Stimulated activated CD4-positive, alpha-beta T cell treated with anti-CD3 and anti-CD28 coated beads, Interleukin-4, amount 100 ng/mL, for 48 hours (primary cell): ENCODE measurements around the gene ERBB4.
"Not testable (repeated sequence)": the region's sequence is repeated elsewhere in the genome, so short reads cannot be mapped to it uniquely, and the experiment has no call there.

Experiments
- DNase-seq, 2 donors: peaks; one replicate each; pipeline ENCODE4 v3.0.0-alpha.2; 2020; ENCODE audit warnings: low read depth in 2 of 2

ERBB4 gene

DNA sequence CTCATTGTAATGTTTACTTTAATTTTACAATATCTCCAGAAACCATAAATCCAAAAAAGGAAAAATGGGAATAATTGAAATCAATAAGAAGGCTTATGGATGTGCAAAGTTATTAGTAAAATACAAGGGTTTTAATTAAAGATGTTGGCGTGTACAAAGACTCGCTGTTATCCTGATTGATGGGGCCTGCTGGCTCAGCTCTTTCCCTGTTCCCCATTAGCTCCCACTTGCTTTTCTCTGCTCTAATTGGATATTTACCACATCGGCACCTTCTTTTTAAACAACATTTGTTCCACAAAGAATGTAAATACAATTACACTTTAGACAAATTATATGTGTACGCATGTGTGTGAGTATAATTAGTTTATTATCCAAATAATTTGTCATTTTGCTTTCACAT, 796.6 kb downstream of the ERBB4 start:
- DNase-seq, result no peak

DNA sequence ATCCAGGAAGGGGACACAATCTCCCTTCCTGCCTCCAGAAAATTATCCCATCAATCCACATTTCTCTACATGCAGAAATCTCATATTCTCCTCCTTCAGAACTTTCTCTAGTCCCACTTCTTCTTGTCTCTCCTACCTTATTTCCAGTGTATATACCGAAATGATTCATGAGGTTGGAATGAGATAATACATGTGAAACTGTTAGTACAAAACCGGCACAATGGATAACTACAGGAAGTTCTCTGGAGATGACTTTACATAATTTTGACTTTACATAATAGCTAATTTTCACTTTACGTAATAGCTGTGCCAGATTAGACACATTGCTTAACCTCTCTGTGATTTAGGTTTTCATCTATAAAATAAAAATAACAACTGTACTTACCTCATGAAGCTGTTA, 801.3 kb downstream of the ERBB4 start:
- no peak for DNase-seq

DNA sequence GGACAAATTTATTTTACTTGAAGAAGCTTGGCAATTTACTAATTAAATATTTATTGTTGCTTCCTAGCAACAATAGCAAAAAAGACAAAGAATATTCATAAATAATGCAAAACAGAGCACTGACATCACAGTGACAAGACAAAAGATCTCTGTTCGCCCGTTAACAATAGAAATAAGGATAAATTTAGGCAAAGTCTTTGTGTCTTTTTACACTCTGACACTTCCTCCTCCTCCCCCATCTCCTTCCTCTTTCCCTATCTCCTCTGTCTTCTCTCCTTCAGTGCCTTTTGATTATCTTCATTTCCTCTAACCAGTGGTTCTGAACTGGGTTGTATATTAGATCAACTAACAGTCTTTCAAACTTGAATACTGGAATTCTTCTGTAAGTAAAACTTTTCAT, 808.4 kb downstream of the ERBB4 start:
- no peak for DNase-seq

DNA sequence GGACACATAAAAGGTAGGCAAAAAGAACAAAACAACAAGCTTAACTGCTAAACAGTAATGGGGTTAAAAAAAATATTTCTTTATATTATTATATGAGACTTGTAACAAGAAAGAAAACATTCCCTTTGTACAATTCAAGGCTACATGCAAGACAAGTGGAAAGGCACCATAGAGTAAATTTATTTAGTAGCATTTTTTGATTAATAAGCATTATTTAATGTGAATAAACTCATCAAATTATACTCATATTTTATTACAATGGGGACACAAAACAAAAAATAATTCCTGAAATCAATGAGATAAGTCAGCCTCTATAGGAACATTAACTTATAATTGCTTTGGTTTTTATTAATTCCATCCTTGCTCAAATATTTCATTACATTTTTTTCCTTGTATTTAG, 809.2 kb downstream of the ERBB4 start:
- DNase-seq, result no peak

DNA sequence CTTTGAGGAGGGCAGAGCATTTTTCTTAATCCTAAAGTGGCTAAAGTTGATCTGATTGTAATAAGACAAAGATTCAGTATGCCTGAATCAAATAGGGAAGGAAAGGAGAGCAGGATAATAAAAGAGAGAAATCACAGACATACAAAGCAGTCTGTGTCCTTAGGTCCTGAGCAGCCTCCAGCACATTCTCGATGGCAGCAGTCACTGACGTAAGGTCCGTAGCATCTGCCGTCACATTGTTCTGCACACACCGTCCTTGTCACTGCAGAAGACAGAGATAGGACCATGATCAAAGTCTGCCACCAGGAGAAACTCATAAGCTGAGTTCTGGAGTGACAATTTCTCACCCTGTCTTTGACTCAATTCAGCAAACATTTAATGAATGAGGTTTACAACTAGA, 813.7 kb downstream of the ERBB4 start:
- DNase-seq, result no peak

DNA sequence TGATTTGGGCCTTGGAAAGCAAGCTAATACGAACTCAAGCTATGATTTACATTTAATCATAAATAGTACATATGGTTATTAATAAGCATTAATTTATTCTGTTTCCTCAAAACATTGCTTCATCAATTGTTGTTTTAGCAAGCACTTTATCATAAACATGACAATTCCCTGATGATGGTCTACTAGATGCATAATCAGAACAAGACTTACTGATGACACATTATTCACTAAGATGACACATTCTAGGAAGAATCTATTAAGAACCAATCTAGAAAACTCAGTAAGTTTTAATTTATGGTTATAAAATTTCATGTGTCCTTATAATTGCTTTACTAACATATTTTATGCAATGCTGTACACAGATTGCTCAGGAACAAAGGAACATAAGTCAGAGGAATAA, 815.2 kb downstream of the ERBB4 start:
- no peak for DNase-seq

DNA sequence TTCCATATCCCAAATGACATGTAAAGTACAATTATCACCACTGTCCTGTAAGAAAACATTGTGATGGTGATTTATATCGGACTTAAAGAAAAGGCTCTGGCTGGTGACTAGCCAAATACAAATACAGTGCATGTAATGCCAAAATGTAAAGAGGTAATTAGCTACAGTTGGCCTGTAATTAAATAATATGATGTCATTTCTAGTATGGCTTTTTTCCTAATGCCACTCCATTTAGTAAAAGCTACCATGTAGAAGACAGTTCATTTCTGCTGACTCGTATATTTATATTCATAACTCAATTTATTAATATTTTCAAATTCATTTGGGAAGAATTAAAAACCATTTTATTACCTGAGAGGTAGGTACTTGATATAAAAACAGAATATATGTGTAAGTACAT, 815.7 kb downstream of the ERBB4 start:
- no peak for DNase-seq

DNA sequence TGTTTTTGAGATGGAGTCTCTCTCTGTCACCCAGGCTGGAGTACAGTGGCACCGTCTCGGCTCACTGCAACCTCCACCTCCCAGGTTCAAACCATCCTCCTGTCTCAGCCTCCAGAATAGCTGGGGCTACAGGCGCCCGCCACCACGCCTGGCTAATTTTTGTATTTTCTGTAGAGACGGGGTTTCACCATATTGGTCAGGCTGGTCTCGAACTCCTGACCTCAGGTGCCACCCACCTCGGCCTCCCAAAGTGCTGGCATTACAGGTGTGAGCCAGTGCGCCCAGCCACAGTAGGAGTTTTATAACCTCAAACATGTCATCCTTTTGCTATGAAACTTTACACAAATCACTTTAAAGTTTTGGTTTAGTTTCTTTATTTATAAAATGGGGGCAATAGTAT, 816.7 kb downstream of the ERBB4 start:
- not testable (repeated sequence) for DNase-seq

DNA sequence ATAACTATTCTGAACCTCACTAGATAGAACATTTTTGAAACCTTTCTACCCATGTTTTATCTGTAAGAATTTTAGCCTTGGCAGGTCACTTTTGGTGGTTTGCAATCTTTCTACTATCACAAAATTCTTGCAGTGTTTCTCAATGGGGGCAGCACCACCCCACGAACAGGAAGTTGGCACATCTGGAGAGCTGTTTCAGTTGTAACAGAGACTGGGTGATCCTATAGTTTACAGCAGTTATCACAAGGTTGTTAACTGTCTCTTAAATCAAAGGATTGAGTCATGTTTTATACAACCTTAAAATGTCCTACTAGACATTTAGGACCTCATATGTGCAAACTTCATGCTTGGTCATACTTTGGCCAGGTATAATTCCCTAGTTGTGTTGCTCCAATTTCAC, 829.2 kb downstream of the ERBB4 start:
- no peak for DNase-seq

DNA sequence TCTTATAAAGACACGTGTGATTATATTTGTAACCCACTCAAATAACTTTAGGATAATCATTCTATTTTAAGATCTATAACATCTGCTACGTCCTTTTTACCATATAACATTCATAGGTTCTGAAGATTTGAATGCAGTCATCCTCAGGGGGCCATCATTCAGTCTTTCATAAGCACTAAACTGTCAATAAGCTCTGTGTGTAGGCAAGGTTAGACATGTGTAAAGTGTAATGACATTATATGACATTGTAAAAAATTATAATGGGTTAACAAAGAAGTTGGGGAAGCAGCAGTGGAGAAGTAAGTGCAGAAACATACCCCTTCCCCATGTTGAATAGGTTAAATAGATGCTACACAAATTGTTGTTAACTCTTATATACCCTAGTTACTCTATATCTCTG, 845.9 kb downstream of the ERBB4 start:
- DNase-seq, result no peak

DNA sequence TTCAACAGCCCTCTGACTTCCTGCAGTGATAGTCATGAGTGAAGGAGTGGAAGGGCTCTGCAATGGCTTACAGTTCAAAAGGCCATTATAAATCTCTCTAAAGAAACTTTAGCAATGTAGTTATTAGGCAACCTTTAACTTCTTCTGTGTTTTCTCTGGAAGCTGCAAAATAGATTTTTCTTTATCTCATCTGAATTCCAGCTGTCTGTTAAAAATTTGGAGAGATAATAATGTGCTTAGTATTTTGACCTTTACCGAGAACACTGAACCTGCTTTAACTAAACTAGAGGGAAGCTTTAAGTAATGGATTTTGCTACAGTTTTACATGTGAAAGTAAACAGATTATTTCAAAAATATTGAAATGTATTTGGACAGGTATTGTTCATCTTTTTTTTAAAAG, 847.9 kb downstream of the ERBB4 start:
- DNase-seq, result no peak

DNA sequence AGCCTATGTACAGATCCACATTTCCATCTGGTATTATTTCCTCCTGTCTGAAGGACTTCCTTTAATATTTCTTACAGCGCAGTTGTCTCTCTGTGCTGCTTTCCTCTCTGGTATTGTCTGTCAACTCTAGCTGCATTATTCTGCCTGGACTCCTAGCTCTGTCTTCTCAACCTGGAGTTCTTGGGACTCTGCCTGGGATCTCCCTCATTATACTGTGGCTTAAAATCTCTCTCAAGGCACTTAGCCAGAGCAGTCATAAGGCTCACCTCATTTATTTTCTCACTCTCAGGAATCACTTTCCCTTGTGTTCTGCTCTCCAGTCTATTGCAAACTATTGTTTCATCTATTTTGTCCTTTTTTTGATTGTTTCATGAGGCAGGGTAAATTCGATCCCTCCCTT, 850.4 kb downstream of the ERBB4 start:
- no peak for DNase-seq

DNA sequence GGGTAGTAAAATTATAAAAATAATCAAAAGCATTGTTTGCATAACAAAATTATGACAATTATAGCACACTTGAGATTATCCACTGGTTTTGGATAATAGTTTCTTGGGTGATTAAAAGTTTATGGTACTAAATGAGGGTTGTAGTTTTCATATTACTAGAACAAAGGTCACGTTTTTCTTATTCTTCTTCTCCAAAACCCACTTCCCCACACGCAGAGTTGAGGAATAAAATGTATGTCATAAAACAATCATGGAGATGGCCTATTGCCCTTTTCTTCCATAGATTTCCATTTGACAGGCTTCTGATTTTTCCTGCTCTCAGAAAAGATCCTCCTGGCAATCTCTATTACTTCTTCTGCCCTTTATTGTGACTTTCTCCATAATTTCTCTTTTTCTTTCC, 863.9 kb downstream of the ERBB4 start:
- no peak for DNase-seq

DNA sequence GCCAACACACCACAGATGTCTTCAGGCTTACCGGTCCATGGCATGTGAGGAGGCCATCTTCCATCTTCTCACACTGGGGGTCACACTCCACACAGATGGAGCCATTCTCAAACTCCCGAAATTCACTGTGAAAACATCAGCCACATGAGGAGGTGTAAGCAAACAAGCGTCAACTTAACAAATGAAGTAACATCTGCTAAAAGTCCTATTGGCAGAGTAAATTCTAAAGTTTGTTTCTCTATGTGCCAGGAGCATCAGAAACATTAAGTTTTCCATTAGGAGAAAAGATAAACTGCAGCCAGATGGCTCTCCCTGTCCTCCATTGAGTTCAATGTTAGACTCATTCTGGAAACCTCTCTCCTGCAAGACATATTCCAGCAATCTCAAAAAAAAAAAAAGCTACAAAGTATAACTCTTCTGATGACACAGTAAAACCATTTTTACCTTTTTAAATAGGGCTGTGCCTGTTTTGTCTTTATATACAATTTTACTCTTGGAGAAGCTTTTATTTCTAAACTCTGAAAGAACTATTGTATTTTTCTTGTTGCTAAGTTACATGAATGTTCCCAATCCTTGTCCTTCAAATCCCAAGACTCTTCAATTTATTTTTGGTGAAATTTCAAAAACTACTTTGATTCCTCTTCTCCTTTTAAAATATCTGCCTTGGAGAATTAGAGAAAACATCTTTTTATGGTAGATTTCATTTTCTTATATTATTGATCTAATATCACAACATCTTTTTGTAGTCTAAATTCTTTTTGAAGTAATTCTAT, 865.3 kb downstream of the ERBB4 start:
- DNase-seq, result no peak

DNA sequence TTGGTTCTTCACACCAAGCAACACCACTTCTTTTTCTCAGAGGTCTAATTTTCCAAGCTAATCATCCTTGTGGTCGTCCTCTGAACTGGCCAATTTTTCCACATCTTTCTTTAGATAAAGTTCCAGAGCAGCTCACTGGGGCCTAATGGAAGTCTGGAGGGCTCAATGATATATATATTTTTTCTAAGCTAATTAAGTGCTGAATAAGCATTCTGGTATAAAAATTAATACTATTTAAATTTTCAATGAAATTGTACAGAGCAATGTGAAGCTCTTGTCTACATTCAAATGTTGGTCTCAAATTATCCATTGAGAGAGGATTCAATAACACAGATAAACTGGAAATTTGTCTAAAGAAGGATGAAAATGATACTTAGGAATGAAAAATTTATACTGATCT, 866.6 kb downstream of the ERBB4 start:
- DNase-seq, result no peak

DNA sequence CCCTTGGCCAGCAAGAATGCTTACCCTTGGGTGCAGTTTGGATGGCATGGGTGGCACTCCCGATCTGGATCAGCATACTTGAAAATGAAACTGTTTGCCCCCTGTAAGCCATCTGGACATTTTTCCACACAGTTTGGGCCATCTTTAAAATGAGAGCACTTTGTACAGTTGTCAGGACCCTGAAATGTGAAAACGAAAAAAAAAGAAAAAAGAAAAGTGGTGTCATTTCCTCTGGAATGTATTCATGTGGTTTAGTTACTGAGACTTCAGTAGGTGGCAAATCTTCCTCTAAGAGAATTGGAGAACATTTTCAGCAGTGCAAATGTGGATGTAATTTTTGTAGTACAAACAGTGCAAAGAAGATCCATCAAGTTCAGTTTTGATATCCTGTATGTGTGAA, 873.3 kb downstream of the ERBB4 start:
- DNase-seq, result no peak

DNA sequence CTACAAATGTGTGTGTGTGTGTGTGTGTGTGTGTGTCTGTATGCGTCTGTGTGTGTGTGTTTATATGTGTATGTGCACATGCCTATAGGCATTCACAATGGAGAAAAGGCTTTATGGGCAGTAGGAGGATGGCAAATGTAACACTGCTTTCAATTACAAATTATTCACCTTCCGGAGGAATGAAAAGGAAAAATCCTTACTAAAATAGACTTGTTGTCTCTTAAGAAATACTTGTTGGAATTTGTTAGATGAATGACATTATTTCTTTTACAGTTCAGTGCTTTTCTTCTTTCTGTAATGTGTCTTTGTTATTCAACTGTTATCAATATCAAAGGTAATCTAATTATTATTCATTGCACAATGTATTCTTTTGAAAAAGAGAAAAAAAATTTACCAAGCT, 874.3 kb downstream of the ERBB4 start:
- DNase-seq, result no peak

DNA sequence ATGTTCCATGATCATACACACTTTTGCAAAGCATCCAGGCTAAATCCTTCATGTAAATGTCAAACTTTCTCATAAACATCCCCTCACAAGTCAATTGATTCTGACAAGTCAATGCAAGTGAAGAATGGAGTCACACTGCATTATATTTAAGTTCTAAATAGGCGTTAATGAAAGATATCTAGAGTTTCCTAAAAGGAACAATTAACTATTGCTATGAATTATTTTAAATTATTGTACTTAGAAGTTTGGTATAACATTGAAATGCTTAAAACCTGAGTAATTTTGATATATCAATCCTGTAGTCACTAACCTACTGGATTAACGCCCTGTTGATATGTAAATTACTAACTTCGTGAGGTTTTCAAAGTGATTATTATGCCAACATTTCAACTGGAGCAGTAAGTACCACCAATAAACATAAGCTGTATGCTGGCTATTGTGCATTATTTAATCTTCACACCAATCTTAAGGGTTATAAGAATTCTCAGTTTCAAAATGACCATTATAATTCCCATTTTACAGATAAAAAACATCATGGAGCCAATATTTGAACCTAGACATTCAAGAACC, 884.3 kb downstream of the ERBB4 start:
- no peak for DNase-seq

DNA sequence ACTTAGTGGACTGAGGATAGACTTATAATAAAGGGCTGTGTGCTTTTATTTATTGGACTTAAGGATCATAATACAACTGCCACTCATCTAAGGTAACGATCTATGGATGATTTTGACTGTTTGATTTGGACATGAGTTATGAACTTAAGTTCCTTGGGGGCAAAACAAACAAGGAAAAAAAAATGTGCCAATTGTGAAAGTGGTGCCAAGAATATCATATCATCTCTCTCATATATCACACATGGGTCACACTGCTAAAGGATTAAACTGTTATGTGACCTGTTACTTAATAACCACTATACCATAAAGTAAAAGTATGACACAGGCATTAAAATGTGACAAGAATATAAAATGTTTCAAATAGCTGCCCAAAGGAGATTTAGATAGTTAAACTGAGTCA, 886.3 kb downstream of the ERBB4 start:
- DNase-seq, result no peak

DNA sequence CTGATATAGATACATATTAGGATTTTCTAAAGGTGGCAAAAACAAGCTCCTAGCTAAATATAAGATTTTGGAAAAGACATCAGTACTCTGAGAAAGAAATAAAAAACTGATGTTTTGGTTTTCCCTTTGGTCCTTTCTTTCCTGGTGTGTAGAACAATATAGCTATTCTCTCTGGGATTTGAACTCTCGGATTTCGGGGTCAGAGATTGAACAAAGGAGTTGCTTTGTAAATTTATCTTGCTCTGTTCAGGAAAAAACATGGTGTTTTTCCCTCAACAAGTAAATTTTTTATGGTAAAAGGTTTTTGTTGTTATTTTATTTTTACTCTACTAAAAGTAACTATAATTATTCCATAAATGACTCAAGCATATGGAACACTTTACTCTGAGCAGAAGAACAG, 889.3 kb downstream of the ERBB4 start:
- no peak for DNase-seq

DNA sequence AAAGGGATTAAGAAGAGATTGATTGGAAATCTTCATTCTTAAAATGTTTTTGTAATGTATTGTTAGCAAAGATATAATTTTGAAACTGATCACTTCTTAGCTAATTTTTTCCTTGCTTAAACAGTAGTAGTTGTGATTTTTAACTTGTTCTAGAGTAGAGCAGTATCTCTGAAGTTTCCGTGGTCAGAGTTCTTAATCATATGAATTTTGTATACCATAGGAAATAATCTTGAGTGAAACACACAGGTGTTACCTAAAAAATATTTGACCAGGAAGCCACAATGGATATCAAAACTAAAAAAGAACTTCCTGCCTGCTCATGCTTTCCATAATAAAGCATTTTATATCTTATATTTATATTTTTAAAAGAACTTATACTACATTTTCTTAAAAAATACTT, 907.1 kb downstream of the ERBB4 start:
- DNase-seq, result no peak

DNA sequence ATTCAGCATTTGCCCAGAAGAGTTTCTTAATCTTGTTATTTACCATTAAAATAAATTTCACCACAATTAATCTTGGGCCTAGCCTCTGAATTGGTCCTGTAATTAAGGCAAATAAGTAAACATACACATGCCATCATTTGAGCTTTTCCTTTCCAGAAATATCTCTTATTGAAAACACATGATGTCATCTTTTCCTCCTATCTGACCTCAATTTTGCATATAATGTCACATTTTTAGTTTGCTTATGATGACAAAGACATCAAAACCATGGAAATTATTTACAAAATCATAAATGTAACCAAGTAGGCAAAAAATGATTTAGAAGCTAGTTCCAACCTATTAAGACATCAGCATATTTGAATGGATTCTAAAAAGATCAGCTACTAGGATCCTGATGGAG, 915.5 kb downstream of the ERBB4 start:
- DNase-seq, result no peak

DNA sequence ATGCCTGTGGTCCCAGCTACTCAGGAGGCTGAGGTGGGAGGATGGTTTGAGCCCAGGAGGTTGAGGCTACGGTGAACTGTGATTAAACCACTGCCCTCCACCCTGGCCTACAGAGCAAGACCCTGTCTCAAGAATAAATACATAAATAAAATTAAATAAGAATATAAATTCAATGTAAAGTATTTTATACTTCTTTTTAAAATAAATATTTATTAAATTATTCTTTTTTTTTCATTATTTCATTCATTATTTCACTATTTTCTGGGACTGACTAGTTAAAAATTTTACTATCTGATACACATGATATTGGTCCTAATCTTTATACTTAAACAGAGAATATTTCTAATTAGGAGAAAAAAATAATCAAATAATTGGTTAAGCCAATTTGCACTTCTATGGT, 917.6 kb downstream of the ERBB4 start:
- no peak for DNase-seq

DNA sequence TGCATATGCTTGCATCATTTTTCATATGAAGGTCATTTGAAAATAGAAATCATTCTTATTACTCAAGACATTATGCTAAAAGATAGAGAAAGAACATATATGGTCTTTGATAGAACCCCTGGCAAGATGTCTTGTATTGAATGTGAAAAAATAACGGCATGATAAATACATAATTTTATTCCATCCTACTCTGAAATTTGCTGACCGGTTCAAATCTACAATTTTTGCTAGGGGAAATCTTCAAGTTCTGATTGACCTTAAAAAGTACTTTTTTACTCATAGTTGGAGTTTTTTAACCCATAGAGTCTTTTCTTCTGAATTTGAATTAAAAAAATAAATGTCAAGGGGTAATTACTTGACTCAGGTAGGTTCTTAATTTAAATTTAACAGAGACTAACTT, 920.8 kb downstream of the ERBB4 start:
- DNase-seq, result no peak
